ENCODE results near the gene C1orf35.

The C1orf35 gene

DNA sequence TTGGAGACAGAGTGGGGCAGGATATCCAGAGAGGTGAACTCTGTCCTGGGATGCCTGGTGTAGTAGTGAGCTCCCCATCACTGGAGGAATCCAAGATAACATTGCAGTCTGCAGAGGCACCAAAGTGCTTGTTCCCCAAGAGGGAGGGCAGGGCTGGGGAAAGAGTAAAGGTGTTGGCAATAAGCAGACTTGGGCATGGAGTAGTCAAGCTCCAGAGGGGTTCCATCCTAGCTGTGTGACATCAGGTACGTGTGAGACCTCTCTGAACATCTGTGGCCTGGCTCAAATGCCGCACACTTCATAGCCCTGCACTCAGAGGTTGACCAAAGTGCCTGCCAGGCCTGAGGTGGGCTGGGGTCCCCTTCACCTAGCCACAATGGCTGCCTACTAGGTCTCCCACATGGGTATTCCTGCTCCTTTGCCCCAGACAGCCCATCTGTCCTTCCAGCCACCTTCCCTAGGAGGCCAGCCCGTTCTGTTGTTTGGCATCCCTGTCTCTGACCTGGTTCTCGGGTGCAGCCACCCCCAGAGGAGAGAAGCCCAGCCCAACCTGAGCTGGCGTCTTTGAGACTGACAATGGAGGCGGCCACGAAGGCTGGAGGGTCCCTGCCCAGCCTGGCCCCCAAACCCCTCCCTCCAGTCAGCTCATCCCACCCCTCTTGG is 23.4 kb downstream of the C1orf35 start:
- TF ChIP-seq YY1 (IDR thresholded peaks at IDR 0.05; ENCODE audit: low read depth): no peak
- TF ChIP-seq ZBTB7A (IDR thresholded peaks at IDR 0.05; ENCODE audit: low read depth): no peak
- no peak for TF ChIP-seq RAD21 (IDR thresholded peaks at IDR 0.05; ENCODE audit: low read depth)
- no peak for TF ChIP-seq TCF12 (IDR thresholded peaks at IDR 0.05; ENCODE audit: low read depth)
- no peak for TF ChIP-seq TAF1 (IDR thresholded peaks at IDR 0.05; ENCODE audit: low read depth)
- TF ChIP-seq CREB1 (IDR thresholded peaks at IDR 0.05; ENCODE audit: low read depth): no peak
- TF ChIP-seq MAX (IDR thresholded peaks at IDR 0.05): no peak
- no peak for TF ChIP-seq REST (IDR thresholded peaks at IDR 0.05; ENCODE audit: low read depth)
- TF ChIP-seq EP300 (IDR thresholded peaks at IDR 0.05; ENCODE audit: borderline replicate concordance): no peak
- TF ChIP-seq, protein P1, sequence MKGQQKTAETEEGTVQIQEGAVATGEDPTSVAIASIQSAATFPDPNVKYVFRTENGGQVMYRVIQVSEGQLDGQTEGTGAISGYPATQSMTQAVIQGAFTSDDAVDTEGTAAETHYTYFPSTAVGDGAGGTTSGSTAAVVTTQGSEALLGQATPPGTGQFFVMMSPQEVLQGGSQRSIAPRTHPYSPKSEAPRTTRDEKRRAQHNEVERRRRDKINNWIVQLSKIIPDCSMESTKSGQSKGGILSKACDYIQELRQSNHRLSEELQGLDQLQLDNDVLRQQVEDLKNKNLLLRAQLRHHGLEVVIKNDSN (IDR thresholded peaks at IDR 0.05): no peak
- no peak for TF ChIP-seq FOXM1 (IDR thresholded peaks at IDR 0.05; ENCODE audit: borderline replicate concordance, low read depth)
- TF ChIP-seq NFIC (IDR thresholded peaks at IDR 0.05): no peak
- TF ChIP-seq TEAD4 (IDR thresholded peaks at IDR 0.05): no peak

- TF ChIP-seq YY1 (IDR thresholded peaks at IDR 0.05; ENCODE audit: low read depth) (no peak), EGR1 (IDR thresholded peaks at IDR 0.05) (no peak), NFIC (IDR thresholded peaks at IDR 0.05) (no peak), FOXM1 (IDR thresholded peaks at IDR 0.05; ENCODE audit: borderline replicate concordance, low read depth) (no peak), CREB1 (IDR thresholded peaks at IDR 0.05; ENCODE audit: low read depth) (no peak), ZBTB7A (IDR thresholded peaks at IDR 0.05; ENCODE audit: low read depth) (no peak), MAX (IDR thresholded peaks at IDR 0.05) (no peak), RAD21 (IDR thresholded peaks at IDR 0.05; ENCODE audit: low read depth) (no peak), TAF1 (IDR thresholded peaks at IDR 0.05; ENCODE audit: low read depth) (no peak), CEBPB (IDR thresholded peaks at IDR 0.05) (no peak), TEAD4 (IDR thresholded peaks at IDR 0.05) (no peak), EP300 (IDR thresholded peaks at IDR 0.05; ENCODE audit: borderline replicate concordance) (no peak), REST (IDR thresholded peaks at IDR 0.05; ENCODE audit: low read depth) (no peak), TCF12 (IDR thresholded peaks at IDR 0.05; ENCODE audit: low read depth) (no peak)
- TF ChIP-seq, protein P1 (IDR thresholded peaks at IDR 0.05): no peak
These were observed 24.1 kb downstream of the C1orf35 start for GRCh38 chr1:228079013-228079412.

GRCh38 chr1:228077565-228078330 is 25.4 kb downstream of the C1orf35 start:
- TF ChIP-seq NFIC (IDR thresholded peaks at IDR 0.05) (no peak), EGR1 (IDR thresholded peaks at IDR 0.05) (no peak), TAF1 (IDR thresholded peaks at IDR 0.05; ENCODE audit: low read depth) (no peak), REST (IDR thresholded peaks at IDR 0.05; ENCODE audit: low read depth) (no peak), TCF12 (IDR thresholded peaks at IDR 0.05; ENCODE audit: low read depth) (no peak), ZBTB7A (IDR thresholded peaks at IDR 0.05; ENCODE audit: low read depth) (no peak), YY1 (IDR thresholded peaks at IDR 0.05; ENCODE audit: low read depth) (no peak), TEAD4 (IDR thresholded peaks at IDR 0.05) (no peak)

Data from Ishikawa (cell line).